GM18507 (cell line): ENCODE data around the gene P3H1.
"Not testable (repeated sequence)": the region's sequence is repeated elsewhere in the genome, so short reads cannot be mapped to it uniquely, and the experiment has no call there.

Experiments
- DNase-seq: peaks from one replicate; pipeline ENCODE4 v3.0.0; 2011; ENCODE audit warnings: low read depth; ENCODE audit not compliant: insufficient read length; ENCODE audit errors: extremely low spot score
- FAIRE-seq: peaks from 2 replicates; lab custom pipeline; 2011; peaks lifted over from hg19 to GRCh38; lab: Jason Lieb, UNC

Gene P3H1

GRCh38 chr1:42774928-42775526 lies 8.2 kb upstream of the P3H1 start:
- DNase-seq (no peak), FAIRE-seq (no peak)

GRCh38 chr1:42773420-42773819 lies 6.6 kb upstream of the P3H1 start:
- DNase-seq: no peak
- no peak for FAIRE-seq

- FAIRE-seq (no peak), DNase-seq (no peak)
Measured at GRCh38 chr1:42769811-42770210, 3.0 kb upstream of the P3H1 start.

GRCh38 chr1:42768172-42768571 lies 1.3 kb upstream of the P3H1 start:
- FAIRE-seq: no peak
- no peak for DNase-seq

- FAIRE-seq (peak; percentile 52), DNase-seq (no peak)
Measured at GRCh38 chr1:42767510-42768000, 727 bp upstream of the P3H1 start.

- DNase-seq (no peak), FAIRE-seq (peak; percentile 35)
Measured at GRCh38 chr1:42765832-42766740, 742 bp downstream of the P3H1 start.

GRCh38 chr1:42765269-42765668 lies 1.6 kb downstream of the P3H1 start:
- FAIRE-seq (no peak), DNase-seq (no peak)

GRCh38 chr1:42762269-42762668 lies 4.6 kb downstream of the P3H1 start:
- no peak for FAIRE-seq
- no peak for DNase-seq

- no peak for FAIRE-seq
Measured at GRCh38 chr1:42761567-42761966, 5.3 kb downstream of the P3H1 start.

GRCh38 chr1:42759114-42759513 lies 7.7 kb downstream of the P3H1 start:
- FAIRE-seq (no peak), DNase-seq (no peak)

More at GRCh38 chr1:42761567-42761966, 5.3 kb downstream of the P3H1 start:
- no peak for DNase-seq

GRCh38 chr1:42758641-42759040 lies 8.2 kb downstream of the P3H1 start:
- FAIRE-seq (no peak), DNase-seq (no peak)

GRCh38 chr1:42757892-42758275 lies 8.9 kb downstream of the P3H1 start:
- DNase-seq: no peak
- FAIRE-seq: no peak

GRCh38 chr1:42756956-42757891 lies 9.6 kb downstream of the P3H1 start:
- DNase-seq: peak; percentile 55
- peak; percentile 90 for FAIRE-seq

- FAIRE-seq: no peak
- no peak for DNase-seq
Measured at GRCh38 chr1:42753070-42753469, 13.8 kb downstream of the P3H1 start.

- no peak for DNase-seq
- no peak for FAIRE-seq
Measured at GRCh38 chr1:42752284-42752683, 14.5 kb downstream of the P3H1 start.

- not testable (repeated sequence) for FAIRE-seq, DNase-seq
Measured at GRCh38 chr1:42751511-42752070, 15.2 kb downstream of the P3H1 start.

GRCh38 chr1:42750041-42750440 lies 16.8 kb downstream of the P3H1 start:
- no peak for FAIRE-seq
- DNase-seq: no peak

- FAIRE-seq: no peak
- no peak for DNase-seq
Measured at GRCh38 chr1:42748461-42749410, 18.1 kb downstream of the P3H1 start.
